Testis (tissue), 2 donors: Measurements from ENCODE around the gene EEFSEC.

Experiments used
- CTCF ChIP-seq, 3 experiments: fragments of 450-650 bp in 2 of 3; fragments of 200-600 bp in 1 of 3; sonication (generic) in 1 of 3; IDR thresholded peaks; one replicate each; pipeline ENCODE4 v1.5.1; 2016 to 2019; ENCODE audit warnings: antibody characterized with exemption in 3 of 3, mild to moderate bottlenecking in 2 of 3, moderate library complexity in 1 of 3
- POLR2A ChIP-seq: fragments of 450-650 bp; IDR thresholded peaks from one replicate; pipeline ENCODE4 v1.6.1; 2017; ENCODE audit warnings: antibody characterized with exemption, mild to moderate bottlenecking, moderate library complexity

GRCh38 chr3:128221328-128221727 is 68.0 kb downstream of the EEFSEC start:
- TF ChIP-seq CTCF (IDR thresholded peaks at IDR 0.05) (no peak), POLR2A (no peak)
